MCF 10A (cell line): ENCODE measurements around the gene CD47. TPM values are rescaled to one million over a fixed set of nuclear protein-coding genes. Genes with fewer than 3 reads are reported as not detected.

Experiments
- BruUV-seq: library from RNA; stranded (reverse); fragments of 400-500 nt; replicated peaks from 2 replicates; lab custom pipeline; 2021; lab: Mats Ljungman, UMichigan
- CTCF ChIA-PET: fragments of 300-600 bp; sonication (Branson Sonifier 250); formaldehyde crosslinking; extraction: SDS; loops from one replicate; lab custom pipeline; 2021; ENCODE audit warnings: antibody characterized with exemption, inconsistent platforms; lab: Yijun Ruan, JAX
- POLR2A ChIA-PET: fragments of 300-600, 350-650 bp; sonication (Branson Sonifier 250); formaldehyde crosslinking; extraction: SDS; loops from one replicate; lab custom pipeline; 2020; ENCODE audit warnings: antibody characterized with exemption, inconsistent platforms; lab: Yijun Ruan, JAX
- DNase-seq: peaks from one replicate; pipeline ENCODE4 v3.0.0-alpha.2; 2018; ENCODE audit not compliant: unreplicated experiment
- H3K27ac Mint-ChIP-seq: one replicate; pipeline ENCODE4 v1.8.0; 2022; ENCODE audit warnings: mild to moderate bottlenecking, low read depth, mixed read lengths; ENCODE audit not compliant: unreplicated experiment
- H3K27me3 Mint-ChIP-seq: one replicate; pipeline ENCODE4 v1.8.0; 2022; ENCODE audit warnings: mixed read lengths; ENCODE audit not compliant: insufficient read depth, unreplicated experiment
- H3K36me3 Mint-ChIP-seq: one replicate; pipeline ENCODE4 v1.8.0; 2022; ENCODE audit warnings: mild to moderate bottlenecking, moderate library complexity, mixed read lengths; ENCODE audit not compliant: insufficient read depth, unreplicated experiment
- H3K4me1 Mint-ChIP-seq: one replicate; pipeline ENCODE4 v1.8.0; 2022; ENCODE audit warnings: mixed read lengths; ENCODE audit not compliant: insufficient read depth, unreplicated experiment
- H3K4me3 Mint-ChIP-seq: one replicate; pipeline ENCODE4 v1.8.0; 2022; ENCODE audit warnings: mild to moderate bottlenecking, moderate library complexity, mixed read lengths; ENCODE audit not compliant: unreplicated experiment
- H3K9me3 Mint-ChIP-seq: one replicate; pipeline ENCODE4 v1.8.0; 2022; ENCODE audit warnings: mixed read lengths; ENCODE audit not compliant: unreplicated experiment
- intact Hi-C: fragments of 100-400 bp; cut with micrococcal nuclease; formaldehyde crosslinking; loops from 2 replicates; pipeline ENCODE4 v1.14.1; 2022
- total RNA-seq: library from RNA; stranded (reverse); gene quantifications from 2 replicates; pipeline ENCODE4 v1.2.3, GENCODE V29; 2022
- TF ChIP-seq, protein P1 (sequence below): fragments of 200-600 bp; IDR thresholded peaks from one replicate; pipeline ENCODE4 v1.8.0; 2022; ENCODE audit warnings: antibody characterized with exemption, mild to moderate bottlenecking; ENCODE audit not compliant: unreplicated experiment

Gene CD47
- total RNA-seq, 1 experiment from 2014 or later = 28.5 TPM

DNA sequence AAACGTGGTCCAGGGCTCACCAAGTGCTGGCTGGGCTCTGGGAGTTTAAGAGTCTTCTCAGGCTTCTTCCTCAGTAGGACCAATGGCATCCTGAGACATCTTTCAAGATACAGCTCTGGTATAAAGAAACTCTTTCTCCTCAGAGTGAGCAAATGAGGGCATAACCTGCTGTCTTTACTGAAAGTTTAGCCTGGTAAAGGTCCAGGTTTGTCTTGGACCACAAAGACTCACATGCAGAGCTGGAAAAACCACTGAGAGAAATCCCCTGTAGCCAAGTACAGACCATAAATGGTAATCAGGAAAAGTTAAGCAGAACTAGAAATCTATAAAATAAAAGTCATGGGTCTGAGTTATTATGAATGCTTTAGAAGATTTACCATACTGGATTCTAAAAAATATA, 23.1 kb downstream of the CD47 start:
- no peaks in the 10 kb centered on the region for H3K9me3 Mint-ChIP-seq
- ChIA-PET POLR2A (no interaction called here), CTCF (interaction anchor here (0.5 to 0.7 kb wide), 3 partner anchors 19 to 406 kb away, joined by 3 read pairs; no protein-coding TSS in a partner anchor)
- H3K36me3 Mint-ChIP-seq = peaks cover 9% of the 10 kb centered on the region
- H3K4me3 Mint-ChIP-seq = no peak overlapping the region
- no TSS peak for BruUV-seq
- TF ChIP-seq, protein P1, sequence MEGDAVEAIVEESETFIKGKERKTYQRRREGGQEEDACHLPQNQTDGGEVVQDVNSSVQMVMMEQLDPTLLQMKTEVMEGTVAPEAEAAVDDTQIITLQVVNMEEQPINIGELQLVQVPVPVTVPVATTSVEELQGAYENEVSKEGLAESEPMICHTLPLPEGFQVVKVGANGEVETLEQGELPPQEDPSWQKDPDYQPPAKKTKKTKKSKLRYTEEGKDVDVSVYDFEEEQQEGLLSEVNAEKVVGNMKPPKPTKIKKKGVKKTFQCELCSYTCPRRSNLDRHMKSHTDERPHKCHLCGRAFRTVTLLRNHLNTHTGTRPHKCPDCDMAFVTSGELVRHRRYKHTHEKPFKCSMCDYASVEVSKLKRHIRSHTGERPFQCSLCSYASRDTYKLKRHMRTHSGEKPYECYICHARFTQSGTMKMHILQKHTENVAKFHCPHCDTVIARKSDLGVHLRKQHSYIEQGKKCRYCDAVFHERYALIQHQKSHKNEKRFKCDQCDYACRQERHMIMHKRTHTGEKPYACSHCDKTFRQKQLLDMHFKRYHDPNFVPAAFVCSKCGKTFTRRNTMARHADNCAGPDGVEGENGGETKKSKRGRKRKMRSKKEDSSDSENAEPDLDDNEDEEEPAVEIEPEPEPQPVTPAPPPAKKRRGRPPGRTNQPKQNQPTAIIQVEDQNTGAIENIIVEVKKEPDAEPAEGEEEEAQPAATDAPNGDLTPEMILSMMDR = no peak
- no peak overlapping the region for H3K27ac Mint-ChIP-seq
- no peak for DNase-seq
- no peaks in the 10 kb centered on the region for H3K27me3 Mint-ChIP-seq
- intact Hi-C loops = no loop called here
- H3K4me1 Mint-ChIP-seq = peaks cover 6% of the 10 kb centered on the region

DNA sequence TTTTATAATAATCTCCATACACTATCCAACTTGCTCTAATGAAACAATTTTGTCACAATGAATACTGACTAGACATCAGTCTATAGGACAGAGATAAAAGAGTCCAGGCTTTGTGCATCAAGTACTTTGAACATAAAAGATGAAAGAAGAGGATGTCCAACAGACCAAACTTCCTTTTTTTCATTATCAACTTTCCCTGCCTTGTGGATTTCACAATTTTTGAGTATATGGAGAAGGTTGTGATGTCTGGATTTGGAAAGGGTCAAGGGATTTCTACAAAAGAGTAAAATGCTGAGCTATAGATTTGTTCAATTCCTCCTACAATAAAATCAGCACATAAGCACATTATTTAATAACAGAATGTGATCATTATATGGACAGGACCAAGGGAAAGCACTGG, 25.7 kb downstream of the CD47 start:
- TF ChIP-seq, protein P1 = no peak
- Mint-ChIP-seq H3K4me3 (no peak overlapping the region), H3K9me3 (no peaks in the 10 kb centered on the region), H3K27ac (no peak overlapping the region), H3K27me3 (no peaks in the 10 kb centered on the region), H3K36me3 (peaks cover 12% of the 10 kb centered on the region), H3K4me1 (peaks cover 6% of the 10 kb centered on the region)
- CTCF ChIA-PET = no interaction called here
- BruUV-seq = no TSS peak
- no peak for DNase-seq
- intact Hi-C loops = no loop called here
- POLR2A ChIA-PET = interaction anchor here (0.6 kb wide), 1 partner anchor 131 kb away, joined by 3 read pairs; no protein-coding TSS in a partner anchor

DNA sequence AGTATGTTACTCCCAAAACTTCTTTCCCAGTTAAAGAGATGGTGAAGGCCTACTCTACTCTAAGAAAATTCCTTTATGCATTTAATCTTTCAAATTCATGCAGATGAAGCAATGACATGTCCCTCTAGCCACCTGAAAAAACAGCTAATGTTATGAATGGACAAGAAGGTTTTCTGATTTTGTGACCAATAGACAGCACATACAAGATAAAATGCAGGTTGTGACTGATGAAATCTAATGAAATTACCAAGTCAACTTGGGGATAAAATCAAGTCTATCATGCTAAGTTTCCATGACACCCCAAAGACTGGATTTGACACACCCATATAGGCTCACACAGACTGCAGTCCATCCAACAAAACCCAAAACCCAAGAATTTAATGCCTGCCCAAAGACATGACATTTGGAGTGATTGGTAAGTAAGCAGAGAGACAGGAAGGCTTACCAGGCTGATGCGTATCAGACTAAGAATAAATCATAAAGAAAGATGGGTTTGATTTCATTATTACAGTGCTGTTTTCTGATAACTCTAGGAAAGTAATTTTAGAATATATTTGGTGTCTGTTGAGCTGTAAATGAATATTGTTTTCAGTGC, 26.4 kb downstream of the CD47 start:
- intact Hi-C loops = no loop called here
- Mint-ChIP-seq H3K27me3 (no peaks in the 10 kb centered on the region), H3K27ac (no peak overlapping the region), H3K36me3 (peaks cover 13% of the 10 kb centered on the region), H3K4me3 (no peak overlapping the region), H3K9me3 (no peaks in the 10 kb centered on the region), H3K4me1 (peaks cover 6% of the 10 kb centered on the region)
- TF ChIP-seq, protein P1 = no peak
- BruUV-seq = no TSS peak
- DNase-seq = no peak
- ChIA-PET CTCF (no interaction called here), POLR2A (interaction anchor here (0.6 kb wide), 1 partner anchor 130 kb away, joined by 3 read pairs; no protein-coding TSS in a partner anchor)

DNA sequence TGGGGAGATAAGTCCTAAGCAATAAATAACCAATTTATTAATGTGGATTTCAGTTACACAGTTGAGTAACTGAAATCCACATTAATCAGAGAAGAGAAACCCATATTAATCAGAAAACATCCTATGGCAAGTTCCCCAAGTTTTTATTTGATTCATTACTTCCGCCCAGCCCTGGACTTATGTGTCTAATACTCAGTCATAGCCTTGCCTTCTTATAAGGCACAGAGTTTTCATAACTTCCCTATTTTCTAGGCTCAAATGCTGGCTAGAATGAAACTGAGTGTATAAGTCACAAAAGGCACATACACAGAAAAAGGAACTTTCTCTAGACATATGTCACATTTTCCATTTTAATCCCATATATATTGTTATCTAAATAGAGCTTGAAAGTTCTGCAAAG, 28.8 kb downstream of the CD47 start:
- Mint-ChIP-seq H3K4me3 (no peak overlapping the region), H3K27me3 (no peaks in the 10 kb centered on the region), H3K9me3 (no peaks in the 10 kb centered on the region), H3K36me3 (peaks cover 25% of the 10 kb centered on the region), H3K27ac (no peak overlapping the region), H3K4me1 (peaks cover 6% of the 10 kb centered on the region)
- POLR2A ChIA-PET = no interaction called here
- no peak for DNase-seq
- TF ChIP-seq, protein P1 = no peak
- intact Hi-C loops = no loop called here
- BruUV-seq = no TSS peak
- CTCF ChIA-PET = no interaction called here
